22Rv1 (cell line): ENCODE data around the gene SNRNP48.

Experiments
- ZFX ChIP-seq: fragments of 450-650 bp; IDR thresholded peaks from 2 replicates; pipeline ENCODE4 v1.6.1; 2017; ENCODE audit warnings: antibody characterized with exemption, borderline replicate concordance
- TF ChIP-seq, protein P1 (sequence below): fragments of 450-650 bp; IDR thresholded peaks from 2 replicates; pipeline ENCODE4 v1.5.1; 2017; ENCODE audit warnings: mild to moderate bottlenecking

DNA sequence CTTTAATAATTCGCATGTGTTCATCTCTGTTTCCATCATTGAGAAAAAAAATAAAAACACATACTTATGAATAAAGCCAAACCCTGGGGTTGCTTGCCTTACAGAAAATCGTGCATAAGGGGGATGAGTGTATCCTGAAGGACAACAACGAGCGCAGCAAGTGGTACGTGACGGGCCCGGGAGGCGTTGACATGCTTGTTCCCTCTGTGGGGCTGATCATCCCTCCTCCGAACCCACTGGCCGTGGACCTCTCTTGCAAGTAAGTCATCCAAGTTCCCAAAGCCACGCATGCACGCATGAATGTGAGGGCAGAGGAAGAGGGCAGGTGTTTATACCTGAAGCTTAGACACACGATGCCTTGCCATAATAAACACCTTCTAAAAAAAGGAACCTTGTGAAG, 20.9 kb upstream of the SNRNP48 start:
- TF ChIP-seq, protein P1, sequence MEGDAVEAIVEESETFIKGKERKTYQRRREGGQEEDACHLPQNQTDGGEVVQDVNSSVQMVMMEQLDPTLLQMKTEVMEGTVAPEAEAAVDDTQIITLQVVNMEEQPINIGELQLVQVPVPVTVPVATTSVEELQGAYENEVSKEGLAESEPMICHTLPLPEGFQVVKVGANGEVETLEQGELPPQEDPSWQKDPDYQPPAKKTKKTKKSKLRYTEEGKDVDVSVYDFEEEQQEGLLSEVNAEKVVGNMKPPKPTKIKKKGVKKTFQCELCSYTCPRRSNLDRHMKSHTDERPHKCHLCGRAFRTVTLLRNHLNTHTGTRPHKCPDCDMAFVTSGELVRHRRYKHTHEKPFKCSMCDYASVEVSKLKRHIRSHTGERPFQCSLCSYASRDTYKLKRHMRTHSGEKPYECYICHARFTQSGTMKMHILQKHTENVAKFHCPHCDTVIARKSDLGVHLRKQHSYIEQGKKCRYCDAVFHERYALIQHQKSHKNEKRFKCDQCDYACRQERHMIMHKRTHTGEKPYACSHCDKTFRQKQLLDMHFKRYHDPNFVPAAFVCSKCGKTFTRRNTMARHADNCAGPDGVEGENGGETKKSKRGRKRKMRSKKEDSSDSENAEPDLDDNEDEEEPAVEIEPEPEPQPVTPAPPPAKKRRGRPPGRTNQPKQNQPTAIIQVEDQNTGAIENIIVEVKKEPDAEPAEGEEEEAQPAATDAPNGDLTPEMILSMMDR: no peak
- TF ChIP-seq ZFX: no peak
